Measurements from ENCODE around the gene DLG1.
A peak's percentile ranks its signal among the peaks of the same experiment; 100 is the strongest.

DLG1 gene

GRCh38 chr3:197298945-197299854, 788 bp upstream of the DLG1 start:
- H3K4me3 ChIP-seq (ENCODE audit: low read length), result peak overlapping the region; percentile 85
- no peak for TF ChIP-seq CTCF (conservative IDR thresholded peaks at IDR 0.05; ENCODE audit: low read length)
- DNase-seq (ENCODE audit: low read depth), result peak; percentile 35

- H3K4me3 ChIP-seq (ENCODE audit: low read length), result peak overlapping the region; percentile 85
- no peak for TF ChIP-seq CTCF (conservative IDR thresholded peaks at IDR 0.05; ENCODE audit: low read length)
- DNase-seq (ENCODE audit: low read depth), result peak; percentile 80
Observed at GRCh38 chr3:197297476-197298340, 704 bp downstream of the DLG1 start.

- H3K4me3 ChIP-seq (ENCODE audit: low read length), result peak overlapping the region; percentile 85
Observed at GRCh38 chr3:197297002-197297401, 1.4 kb downstream of the DLG1 start.

GRCh38 chr3:197296545-197296944, 1.9 kb downstream of the DLG1 start:
- DNase-seq (ENCODE audit: low read depth), result no peak
- peak overlapping the region; percentile 85 for H3K4me3 ChIP-seq (ENCODE audit: low read length)
- no peak for TF ChIP-seq CTCF (conservative IDR thresholded peaks at IDR 0.05; ENCODE audit: low read length)

More at GRCh38 chr3:197297002-197297401, 1.4 kb downstream of the DLG1 start:
- TF ChIP-seq CTCF (conservative IDR thresholded peaks at IDR 0.05; ENCODE audit: low read length), result no peak
- DNase-seq (ENCODE audit: low read depth), result no peak

- no peak for TF ChIP-seq CTCF (conservative IDR thresholded peaks at IDR 0.05; ENCODE audit: low read length)
- no peak overlapping the region for H3K4me3 ChIP-seq (ENCODE audit: low read length)
- no peak for DNase-seq (ENCODE audit: low read depth)
Observed at GRCh38 chr3:197295871-197296270, 2.5 kb downstream of the DLG1 start.

- no peak for DNase-seq (ENCODE audit: low read depth)
- no peak for TF ChIP-seq CTCF (conservative IDR thresholded peaks at IDR 0.05; ENCODE audit: low read length)
Observed at GRCh38 chr3:197293605-197294237, 4.7 kb downstream of the DLG1 start.

More at GRCh38 chr3:197293605-197294237, 4.7 kb downstream of the DLG1 start:
- H3K4me3 ChIP-seq (ENCODE audit: low read length), result no peak overlapping the region
